CD4-positive, alpha-beta T cell (primary cell): ENCODE measurements around the gene SECTM1. TPM values are rescaled to one million over a fixed set of nuclear protein-coding genes. Genes with fewer than 3 reads are reported as not detected.

Experiments used
- ATAC-seq: fragments of 200-7000 bp; cut with Tn5 transposase; one replicate; pipeline ENCODE4 v1.10.0; 2022; ENCODE audit warnings: mild to moderate bottlenecking; ENCODE audit not compliant: poor library complexity
- CTCF ChIA-PET: fragments of 350-600 bp; sonication (Branson Sonifier 250); formaldehyde crosslinking; loops from one replicate; lab custom pipeline; 2021; ENCODE audit warnings: antibody characterized with exemption, inconsistent platforms; lab: Charles Lee
- POLR2A ChIA-PET: fragments of 350-600 bp; sonication (Branson Sonifier 250); formaldehyde crosslinking; loops from one replicate; lab custom pipeline; 2021; ENCODE audit warnings: antibody characterized with exemption, inconsistent platforms; lab: Charles Lee
- DNase-seq, 14 experiments: peaks; one replicate each; pipeline ENCODE4 v3.0.0-alpha.2; 2013 to 2020; ENCODE audit warnings: mixed read lengths in 2 of 14
- H3K27ac ChIP-seq, 2 donors: one replicate each; pipeline versions ENCODE4 v1.5.1 to v1.7.0; 2013; ENCODE audit warnings: low read length in 2 of 2, low read depth in 1 of 2, mild to moderate bottlenecking in 1 of 2
- H3K27me3 ChIP-seq, 2 experiments: 1 replicate in 1 of 2; 2 replicates in 1 of 2; pipeline versions ENCODE4 v1.6.1 to v1.7.0; 2013; ENCODE audit warnings: low read length in 2 of 2, control low read depth in 1 of 2, mild to moderate bottlenecking in 1 of 2, moderate library complexity in 1 of 2; ENCODE audit not compliant: insufficient read depth in 2 of 2, control insufficient read depth in 1 of 2
- H3K36me3 ChIP-seq: one replicate; pipeline ENCODE4 v1.6.1; 2013; ENCODE audit warnings: low read length, control low read depth; ENCODE audit not compliant: insufficient read depth
- H3K4me1 ChIP-seq: one replicate; pipeline ENCODE4 v1.6.1; 2013; ENCODE audit warnings: low read length, control low read depth; ENCODE audit not compliant: insufficient read depth
- H3K4me3 ChIP-seq: one replicate; pipeline ENCODE4 v1.5.1; 2013; ENCODE audit warnings: mild to moderate bottlenecking, low read length, moderate library complexity
- H3K9me3 ChIP-seq, 2 experiments: 1 replicate in 1 of 2; 2 replicates in 1 of 2; pipeline versions ENCODE4 v1.6.1 to v1.7.0; 2013; ENCODE audit warnings: low read length in 2 of 2, mild to moderate bottlenecking in 2 of 2, control low read depth in 1 of 2, moderate library complexity in 1 of 2; ENCODE audit not compliant: control insufficient read depth in 1 of 2, insufficient read depth in 1 of 2
- H3K27ac Mint-ChIP-seq: one replicate; pipeline ENCODE4 v1.8.0; 2020; ENCODE audit warnings: mixed read lengths
- H3K27me3 Mint-ChIP-seq: one replicate; pipeline ENCODE4 v1.8.0; 2021; ENCODE audit warnings: mixed read lengths
- H3K36me3 Mint-ChIP-seq: one replicate; pipeline ENCODE4 v1.8.0; 2021; ENCODE audit warnings: low read depth, mixed read lengths
- H3K4me1 Mint-ChIP-seq: one replicate; pipeline ENCODE4 v1.8.0; 2021; ENCODE audit warnings: low read depth, mixed read lengths
- H3K4me3 Mint-ChIP-seq: one replicate; pipeline ENCODE4 v1.8.0; 2020; ENCODE audit warnings: mild to moderate bottlenecking, mixed read lengths
- H3K9me3 Mint-ChIP-seq: one replicate; pipeline ENCODE4 v1.8.0; 2020; ENCODE audit warnings: mixed read lengths
- intact Hi-C, 2 experiments: fragments of 100-400 bp; cut with DNase I in 1 of 2; cut with micrococcal nuclease in 1 of 2; formaldehyde crosslinking; loops; one replicate each; pipeline versions ENCODE4 v1.15.1 to v1.9.0; 2023 to 2025; cut with DNase I, micrococcal nuclease
- total RNA-seq, 174 experiments: library from RNA in 2 of 174; stranded (reverse) in 2 of 174; gene quantifications; one replicate each; pipeline ENCODE4 v1.2.3 and lab custom pipeline; 2021 to 2026
- TF ChIP-seq, protein P1 (sequence below): fragments of 200-600 bp; IDR thresholded peaks from one replicate; pipeline ENCODE4 v1.8.0; 2022; ENCODE audit warnings: antibody characterized with exemption, mild to moderate bottlenecking

The SECTM1 gene
- total RNA-seq, 2 experiments from 2014 or later, result 2.1 to 3.1 TPM

DNA sequence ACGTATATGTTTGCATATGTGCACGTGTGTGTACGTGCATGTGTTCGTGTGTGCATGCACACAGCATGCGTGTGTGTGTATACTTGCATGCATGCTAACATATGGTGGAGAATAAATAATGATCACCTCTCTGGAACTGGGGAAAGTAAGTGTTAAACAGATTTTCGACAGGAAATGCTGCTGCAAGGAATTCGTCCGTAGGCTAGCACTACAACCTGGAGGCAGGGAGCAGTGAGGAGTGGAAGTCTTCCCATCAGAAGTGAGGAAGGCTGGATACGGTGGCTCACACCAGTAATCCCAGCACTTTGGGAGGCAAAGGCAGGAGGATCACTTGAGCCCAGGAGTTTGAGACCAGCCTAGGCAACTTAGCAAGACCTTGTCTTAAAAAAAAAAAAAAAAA lies 55.3 kb downstream of the SECTM1 start:
- Histone ChIP-seq H3K4me3 (no peak overlapping the region), H3K27me3 (no peaks in the 10 kb centered on the region), H3K4me1 (peaks cover 36% of the 10 kb centered on the region), H3K27ac (no peak overlapping the region), H3K36me3 (no peaks in the 10 kb centered on the region), H3K9me3 (no peaks in the 10 kb centered on the region)
- intact Hi-C loops, result no loop called here
- Mint-ChIP-seq H3K27ac (no peak overlapping the region), H3K4me1 (peaks cover 8% of the 10 kb centered on the region), H3K4me3 (no peak overlapping the region), H3K9me3 (no peaks in the 10 kb centered on the region), H3K36me3 (peaks cover 4% of the 10 kb centered on the region), H3K27me3 (no peaks in the 10 kb centered on the region)
- ATAC-seq (no peak), DNase-seq (no peak)
- ChIA-PET POLR2A (no interaction called here), CTCF (no interaction called here)
- TF ChIP-seq, protein P1, sequence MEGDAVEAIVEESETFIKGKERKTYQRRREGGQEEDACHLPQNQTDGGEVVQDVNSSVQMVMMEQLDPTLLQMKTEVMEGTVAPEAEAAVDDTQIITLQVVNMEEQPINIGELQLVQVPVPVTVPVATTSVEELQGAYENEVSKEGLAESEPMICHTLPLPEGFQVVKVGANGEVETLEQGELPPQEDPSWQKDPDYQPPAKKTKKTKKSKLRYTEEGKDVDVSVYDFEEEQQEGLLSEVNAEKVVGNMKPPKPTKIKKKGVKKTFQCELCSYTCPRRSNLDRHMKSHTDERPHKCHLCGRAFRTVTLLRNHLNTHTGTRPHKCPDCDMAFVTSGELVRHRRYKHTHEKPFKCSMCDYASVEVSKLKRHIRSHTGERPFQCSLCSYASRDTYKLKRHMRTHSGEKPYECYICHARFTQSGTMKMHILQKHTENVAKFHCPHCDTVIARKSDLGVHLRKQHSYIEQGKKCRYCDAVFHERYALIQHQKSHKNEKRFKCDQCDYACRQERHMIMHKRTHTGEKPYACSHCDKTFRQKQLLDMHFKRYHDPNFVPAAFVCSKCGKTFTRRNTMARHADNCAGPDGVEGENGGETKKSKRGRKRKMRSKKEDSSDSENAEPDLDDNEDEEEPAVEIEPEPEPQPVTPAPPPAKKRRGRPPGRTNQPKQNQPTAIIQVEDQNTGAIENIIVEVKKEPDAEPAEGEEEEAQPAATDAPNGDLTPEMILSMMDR, result no peak

DNA sequence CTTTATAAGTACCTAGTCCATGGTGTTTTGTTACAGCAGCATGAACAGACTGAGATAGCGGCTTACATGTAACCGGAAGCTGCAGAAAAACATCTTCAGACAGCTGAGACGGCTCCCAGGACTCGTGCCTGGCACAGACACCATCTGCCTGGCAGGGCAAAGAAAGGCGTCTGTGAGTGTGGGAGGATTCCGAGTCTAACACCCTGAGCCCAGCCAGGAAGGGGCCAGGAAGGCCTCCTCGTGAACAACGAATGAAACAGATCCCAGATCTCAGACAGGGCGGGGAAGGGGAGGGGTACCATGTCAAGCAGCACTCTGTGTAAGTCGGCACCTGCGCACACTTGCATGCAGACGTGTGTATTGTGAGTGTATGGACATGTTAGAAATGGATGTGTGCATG lies 55.7 kb downstream of the SECTM1 start:
- Mint-ChIP-seq H3K4me3 (no peak overlapping the region), H3K36me3 (peaks cover 5% of the 10 kb centered on the region), H3K27ac (no peak overlapping the region), H3K27me3 (no peaks in the 10 kb centered on the region), H3K9me3 (no peaks in the 10 kb centered on the region), H3K4me1 (peaks cover 8% of the 10 kb centered on the region)
- Histone ChIP-seq H3K27me3 (no peaks in the 10 kb centered on the region), H3K36me3 (no peaks in the 10 kb centered on the region), H3K9me3 (no peaks in the 10 kb centered on the region), H3K4me3 (no peak overlapping the region), H3K27ac (no peak overlapping the region), H3K4me1 (peaks cover 31% of the 10 kb centered on the region)
- no peak for DNase-seq
- ChIA-PET POLR2A (no interaction called here), CTCF (no interaction called here)
- intact Hi-C loops, result no loop called here
- ATAC-seq, result no peak
- TF ChIP-seq, protein P1, result no peak

DNA sequence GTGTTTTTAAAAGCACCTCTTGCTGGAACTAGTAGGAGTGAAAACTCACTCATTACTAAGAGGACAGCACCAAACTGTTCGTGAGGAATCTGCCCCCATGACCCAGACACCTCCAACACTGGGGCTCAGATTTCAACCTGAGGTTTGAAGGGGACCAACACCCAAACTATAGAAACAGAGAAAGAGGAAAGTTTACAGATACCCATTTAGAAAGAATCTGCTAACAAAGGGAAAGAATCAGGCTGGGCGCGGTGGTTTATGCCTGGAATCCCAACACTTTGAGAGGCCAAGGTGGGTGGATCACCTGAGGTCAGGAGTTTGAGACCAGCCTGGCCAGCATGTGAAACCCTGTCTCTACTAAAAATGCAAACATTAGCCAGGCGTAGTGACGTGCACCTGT lies 56.6 kb downstream of the SECTM1 start:
- peaks cover 11% of the 10 kb centered on the region for H3K36me3 Mint-ChIP-seq
- TF ChIP-seq, protein P1, result no peak

More for the DNA sequence above, 56.6 kb downstream of the SECTM1 start:
- Histone ChIP-seq H3K27me3 (no peaks in the 10 kb centered on the region), H3K27ac (no peak overlapping the region), H3K9me3 (no peaks in the 10 kb centered on the region), H3K4me3 (no peak overlapping the region), H3K4me1 (peaks cover 30% of the 10 kb centered on the region), H3K36me3 (no peaks in the 10 kb centered on the region)
- no peak overlapping the region for H3K4me3 Mint-ChIP-seq
- DNase-seq (no peak), ATAC-seq (no peak)
- H3K27ac Mint-ChIP-seq, result no peak overlapping the region
- intact Hi-C loops, result no loop called here
- CTCF ChIA-PET, result interaction anchor here (0.6 kb wide), 1 partner anchor 19 kb away, joined by 4 read pairs; no protein-coding TSS in a partner anchor
- POLR2A ChIA-PET, result no interaction called here
- H3K27me3 Mint-ChIP-seq, result no peaks in the 10 kb centered on the region
- no peaks in the 10 kb centered on the region for H3K9me3 Mint-ChIP-seq
- H3K4me1 Mint-ChIP-seq, result peaks cover 15% of the 10 kb centered on the region
